Ecto neural progenitor cell (in vitro differentiated cells): ENCODE results near the gene CELF4.
"Not testable (repeated sequence)": the region's sequence is repeated elsewhere in the genome, so short reads cannot be mapped to it uniquely, and the experiment has no call there.

Experiments used
- DNase-seq: peaks from one replicate; pipeline ENCODE4 v3.0.0-alpha.2; 2018; ENCODE audit warnings: low spot score

CELF4 gene

GRCh38 chr18:37465958-37466357 lies 99.6 kb downstream of the CELF4 start:
- DNase-seq = no peak

- no peak for DNase-seq
These were observed 101.3 kb downstream of the CELF4 start for GRCh38 chr18:37464257-37464656.

- DNase-seq = not testable (repeated sequence)
These were observed 104.3 kb downstream of the CELF4 start for GRCh38 chr18:37461329-37461728.

GRCh38 chr18:37460604-37461003 lies 105.0 kb downstream of the CELF4 start:
- DNase-seq = no peak

GRCh38 chr18:37458697-37459096 lies 106.9 kb downstream of the CELF4 start:
- DNase-seq = no peak

- DNase-seq = no peak
These were observed 107.8 kb downstream of the CELF4 start for GRCh38 chr18:37457753-37458152.

- DNase-seq = no peak
These were observed 108.3 kb downstream of the CELF4 start for GRCh38 chr18:37457341-37457740.

- no peak for DNase-seq
These were observed 108.7 kb downstream of the CELF4 start for GRCh38 chr18:37456873-37457272.

- DNase-seq = no peak
These were observed 109.2 kb downstream of the CELF4 start for GRCh38 chr18:37456395-37456794.

GRCh38 chr18:37453752-37454151 lies 111.8 kb downstream of the CELF4 start:
- no peak for DNase-seq

GRCh38 chr18:37452682-37453385 lies 112.8 kb downstream of the CELF4 start:
- DNase-seq = no peak

- no peak for DNase-seq
These were observed 113.6 kb downstream of the CELF4 start for GRCh38 chr18:37452015-37452414.

- DNase-seq = no peak
These were observed 114.3 kb downstream of the CELF4 start for GRCh38 chr18:37451239-37451825.

GRCh38 chr18:37450434-37451132 lies 115.0 kb downstream of the CELF4 start:
- peak; percentile 83 for DNase-seq

GRCh38 chr18:37449618-37450017 lies 116.0 kb downstream of the CELF4 start:
- no peak for DNase-seq

GRCh38 chr18:37448946-37449345 lies 116.7 kb downstream of the CELF4 start:
- DNase-seq = no peak

GRCh38 chr18:37447962-37448888 lies 117.4 kb downstream of the CELF4 start:
- DNase-seq = no peak

GRCh38 chr18:37445836-37446235 lies 119.8 kb downstream of the CELF4 start:
- no peak for DNase-seq

GRCh38 chr18:37445368-37445767 lies 120.2 kb downstream of the CELF4 start:
- DNase-seq = no peak

- no peak for DNase-seq
These were observed 122.1 kb downstream of the CELF4 start for GRCh38 chr18:37443325-37444055.

GRCh38 chr18:37442477-37442876 lies 123.1 kb downstream of the CELF4 start:
- DNase-seq = no peak

- no peak for DNase-seq
These were observed 123.8 kb downstream of the CELF4 start for GRCh38 chr18:37441821-37442220.
